H9 (cell line): ENCODE measurements around the gene COMMD9. TPM values are rescaled to one million over a fixed set of nuclear protein-coding genes. Genes with fewer than 3 reads are reported as not detected.

Experiments
- DNase-seq: peaks from one replicate; pipeline ENCODE4 v3.0.0-alpha.2; 2017
- H2AFZ ChIP-seq: one replicate; pipeline ENCODE4 v1.6.1; 2013; ENCODE audit warnings: mild to moderate bottlenecking, low read length, control low read depth, moderate library complexity
- H2AK5ac ChIP-seq: 2 replicates; pipeline ENCODE4 v1.6.1; 2013; ENCODE audit warnings: low read length, control low read depth, mixed read lengths; ENCODE audit not compliant: insufficient read length
- H2BK120ac ChIP-seq: one replicate; pipeline ENCODE4 v1.6.1; 2013; ENCODE audit warnings: low read depth, mild to moderate bottlenecking, low read length, control low read depth, inconsistent platforms; ENCODE audit not compliant: poor library complexity, severe bottlenecking
- H2BK12ac ChIP-seq: 2 replicates; pipeline ENCODE4 v1.6.1; 2013; ENCODE audit warnings: low read length, control low read depth, mixed read lengths, low read depth; ENCODE audit not compliant: insufficient read length
- H2BK15ac ChIP-seq: 2 replicates; pipeline ENCODE4 v1.6.1; 2013; ENCODE audit warnings: low read depth, low read length, control low read depth
- H2BK20ac ChIP-seq: one replicate; pipeline ENCODE4 v1.6.1; 2013; ENCODE audit warnings: low read depth, mild to moderate bottlenecking, low read length, control low read depth, inconsistent platforms; ENCODE audit not compliant: poor library complexity, severe bottlenecking
- H2BK5ac ChIP-seq: 2 replicates; pipeline ENCODE4 v1.6.1; 2013; ENCODE audit warnings: low read length, control low read depth, mixed read lengths; ENCODE audit not compliant: insufficient read length
- H3K14ac ChIP-seq: 2 replicates; pipeline ENCODE4 v1.6.1; 2013; ENCODE audit warnings: low read length, control low read depth; ENCODE audit not compliant: insufficient read depth
- H3K18ac ChIP-seq: 2 replicates; pipeline ENCODE4 v1.6.1; 2013; ENCODE audit warnings: low read depth, mild to moderate bottlenecking, mixed read lengths, low read length, control low read depth; ENCODE audit not compliant: insufficient read length
- H3K23ac ChIP-seq: 2 replicates; pipeline ENCODE4 v1.6.1; 2013; ENCODE audit warnings: low read length, control low read depth, mixed read lengths, low read depth; ENCODE audit not compliant: insufficient read length
- H3K23me2 ChIP-seq: 2 replicates; pipeline ENCODE4 v1.6.1; 2013; ENCODE audit warnings: low read depth, mild to moderate bottlenecking, mixed read lengths, low read length, control low read depth; ENCODE audit not compliant: insufficient read length, poor library complexity, severe bottlenecking
- H3K27ac ChIP-seq: 2 replicates; pipeline ENCODE4 v1.5.1; 2013; ENCODE audit warnings: low read length, control low read depth, mixed read lengths, low read depth; ENCODE audit not compliant: insufficient read length
- H3K27me3 ChIP-seq: 2 replicates; pipeline ENCODE4 v1.6.1; 2013; ENCODE audit warnings: low read length, control low read depth, inconsistent platforms; ENCODE audit not compliant: insufficient read depth
- H3K4ac ChIP-seq: 2 replicates; pipeline ENCODE4 v1.6.1; 2013; ENCODE audit warnings: low read depth, mild to moderate bottlenecking, control low read depth, inconsistent platforms, low read length, moderate library complexity
- H3K4me1 ChIP-seq: 2 replicates; pipeline ENCODE4 v1.6.1; 2013; ENCODE audit warnings: low read length, control low read depth, inconsistent platforms; ENCODE audit not compliant: insufficient read depth
- H3K4me2 ChIP-seq: 2 replicates; pipeline ENCODE4 v1.6.1; 2013; ENCODE audit warnings: low read length, control low read depth, mixed read lengths; ENCODE audit not compliant: insufficient read length, insufficient read depth
- H3K56ac ChIP-seq: 2 replicates; pipeline ENCODE4 v1.6.1; 2013; ENCODE audit warnings: low read depth, mild to moderate bottlenecking, mixed read lengths, low read length, control low read depth; ENCODE audit not compliant: insufficient read length
- H3K79me1 ChIP-seq: 2 replicates; pipeline ENCODE4 v1.6.1; 2013; ENCODE audit warnings: low read depth, mild to moderate bottlenecking, moderate library complexity, low read length, control low read depth, inconsistent platforms; ENCODE audit not compliant: insufficient read depth, poor library complexity, severe bottlenecking
- H3K79me2 ChIP-seq: 2 replicates; pipeline ENCODE4 v1.6.1; 2013; ENCODE audit warnings: low read length, control low read depth, inconsistent platforms; ENCODE audit not compliant: insufficient read depth
- H3K9ac ChIP-seq: 2 replicates; pipeline ENCODE4 v1.6.1; 2013; ENCODE audit warnings: low read length, control low read depth, mixed read lengths; ENCODE audit not compliant: insufficient read length; ENCODE audit errors: extremely low read depth
- H3K9me3 ChIP-seq: one replicate; pipeline ENCODE4 v1.6.1; 2013; ENCODE audit warnings: low read depth, low read length, inconsistent platforms; ENCODE audit not compliant: control insufficient read depth
- H3T11ph ChIP-seq: one replicate; pipeline ENCODE4 v1.6.1; 2013; ENCODE audit warnings: mild to moderate bottlenecking, low read length, control low read depth, inconsistent platforms
- H4K20me1 ChIP-seq: one replicate; pipeline ENCODE4 v1.6.1; 2013; ENCODE audit not compliant: control insufficient read depth, insufficient read length, insufficient read depth
- H4K5ac ChIP-seq: 2 replicates; pipeline ENCODE4 v1.6.1; 2013; ENCODE audit warnings: low read depth, mild to moderate bottlenecking, mixed read lengths, low read length, control low read depth; ENCODE audit not compliant: insufficient read length
- H4K8ac ChIP-seq: replicated peaks from 2 replicates; pipeline ENCODE4 v1.6.1; 2013; ENCODE audit warnings: low read length, control low read depth, mixed read lengths, low read depth; ENCODE audit not compliant: insufficient read length
- H4K91ac ChIP-seq: 2 replicates; pipeline ENCODE4 v1.6.1; 2013; ENCODE audit warnings: low read depth, mild to moderate bottlenecking, moderate library complexity, mixed read lengths, low read length, control low read depth; ENCODE audit not compliant: insufficient read length
- H3K27ac Mint-ChIP-seq, 3 experiments: 2 replicates in 2 of 3; 3 replicates in 1 of 3; pipeline ENCODE4 v1.8.0; 2020 to 2021; ENCODE audit warnings: mixed read lengths in 3 of 3, mild to moderate bottlenecking in 1 of 3, moderate library complexity in 1 of 3
- H3K27me3 Mint-ChIP-seq: 2 replicates; pipeline ENCODE4 v1.8.0; 2021; ENCODE audit warnings: low read depth, mild to moderate bottlenecking, moderate library complexity, mixed read lengths
- H3K36me3 Mint-ChIP-seq, 3 experiments: 2 replicates in 2 of 3; 3 replicates in 1 of 3; pipeline ENCODE4 v1.8.0; 2020 to 2021; ENCODE audit warnings: low read depth in 3 of 3, mixed read lengths in 3 of 3; ENCODE audit not compliant: insufficient read depth in 1 of 3
- H3K4me1 Mint-ChIP-seq, 2 experiments: 2 replicates each; pipeline ENCODE4 v1.8.0; 2020; ENCODE audit warnings: mixed read lengths in 2 of 2
- H3K4me3 Mint-ChIP-seq, 2 experiments: 2 replicates in 1 of 2; 3 replicates in 1 of 2; pipeline ENCODE4 v1.8.0; 2020 to 2021; ENCODE audit warnings: mild to moderate bottlenecking in 2 of 2, mixed read lengths in 2 of 2, moderate library complexity in 1 of 2
- H3K9me3 Mint-ChIP-seq, 2 experiments: 2 replicates in 1 of 2; 3 replicates in 1 of 2; pipeline ENCODE4 v1.8.0; 2020; ENCODE audit warnings: mild to moderate bottlenecking in 2 of 2, mixed read lengths in 2 of 2, moderate library complexity in 1 of 2
- WGBS: extraction: QIAGEN DNeasy Blood & Tissue Kit; methylation state at CpG from one replicate; pipeline ENCODE4 v1.1.7; 2013; ENCODE audit warnings: missing lambda C conversion rate, low lambda C conversion rate, mixed read lengths; ENCODE audit not compliant: insufficient read length; ENCODE audit errors: extremely low coverage; 5-methylcytosine and 5-hydroxymethylcytosine counted together
- total RNA-seq: library from RNA; stranded (reverse); gene quantifications from 2 replicates; pipeline ENCODE4 v1.2.1, GENCODE V29; 2021
- TF ChIP-seq, protein P1 (sequence below): fragments of 200-600 bp; sonication (generic); conservative IDR thresholded peaks from 3 replicates; pipeline ENCODE4 v1.8.0; 2021; ENCODE audit warnings: antibody characterized with exemption, mild to moderate bottlenecking

COMMD9 gene
- total RNA-seq, 1 experiment from 2014 or later: 47.0 TPM

DNA sequence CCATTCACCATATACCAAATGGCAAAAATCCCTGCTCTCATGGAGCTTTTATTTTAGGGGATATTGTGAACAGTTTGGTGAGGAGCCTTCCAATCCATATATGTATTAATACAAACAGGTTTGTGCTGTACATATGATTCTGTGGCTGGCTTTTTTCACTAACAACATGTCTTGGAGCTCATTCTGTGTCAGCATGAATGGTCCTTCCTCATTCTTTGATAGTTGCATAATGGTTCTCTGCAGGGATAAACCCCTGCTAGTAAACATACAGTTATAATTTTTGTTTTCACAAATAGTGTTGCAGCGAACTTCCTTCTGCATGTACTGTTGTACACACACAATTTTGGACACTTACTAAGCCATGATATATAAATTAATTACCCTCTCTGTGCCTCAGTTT lies 15.1 kb upstream of the COMMD9 start:
- Histone ChIP-seq H3K79me2 (no peaks in the 10 kb centered on the region), H2BK5ac (no peak overlapping the region), H3K4ac (no peak overlapping the region), H4K20me1 (no peaks in the 10 kb centered on the region), H3K18ac (no peak overlapping the region), H2BK20ac (no peak overlapping the region), H3K23me2 (no peaks in the 10 kb centered on the region), H3K79me1 (no peaks in the 10 kb centered on the region), H3K27ac (no peak overlapping the region), H3K23ac (no peak overlapping the region), H2BK12ac (no peak overlapping the region), H3T11ph (no peak overlapping the region), H2AFZ (no peak overlapping the region), H4K8ac (no peak overlapping the region), H4K5ac (no peak overlapping the region), H3K9ac (no peak overlapping the region), H3K9me3 (no peaks in the 10 kb centered on the region), H3K4me2 (no peak overlapping the region), H3K56ac (no peak overlapping the region), H2BK15ac (no peak overlapping the region), H4K91ac (no peak overlapping the region), H2BK120ac (no peak overlapping the region), H2AK5ac (no peak overlapping the region), H3K14ac (no peak overlapping the region), H3K4me1 (no peaks in the 10 kb centered on the region), H3K27me3 (no peaks in the 10 kb centered on the region)
- H3K36me3 Mint-ChIP-seq: no peaks in the 10 kb centered on the region; a peak in 1 of 7 replicates
- H3K27me3 Mint-ChIP-seq: peaks cover 2% of the 10 kb centered on the region
- WGBS: no CpG with 5 or more reads among the region's 1 CpG
- H3K27ac Mint-ChIP-seq: no peak overlapping the region
- no peak overlapping the region for H3K4me3 Mint-ChIP-seq
- peaks cover 4% of the 10 kb centered on the region in 2 experiments for H3K4me1 Mint-ChIP-seq
- TF ChIP-seq, protein P1, sequence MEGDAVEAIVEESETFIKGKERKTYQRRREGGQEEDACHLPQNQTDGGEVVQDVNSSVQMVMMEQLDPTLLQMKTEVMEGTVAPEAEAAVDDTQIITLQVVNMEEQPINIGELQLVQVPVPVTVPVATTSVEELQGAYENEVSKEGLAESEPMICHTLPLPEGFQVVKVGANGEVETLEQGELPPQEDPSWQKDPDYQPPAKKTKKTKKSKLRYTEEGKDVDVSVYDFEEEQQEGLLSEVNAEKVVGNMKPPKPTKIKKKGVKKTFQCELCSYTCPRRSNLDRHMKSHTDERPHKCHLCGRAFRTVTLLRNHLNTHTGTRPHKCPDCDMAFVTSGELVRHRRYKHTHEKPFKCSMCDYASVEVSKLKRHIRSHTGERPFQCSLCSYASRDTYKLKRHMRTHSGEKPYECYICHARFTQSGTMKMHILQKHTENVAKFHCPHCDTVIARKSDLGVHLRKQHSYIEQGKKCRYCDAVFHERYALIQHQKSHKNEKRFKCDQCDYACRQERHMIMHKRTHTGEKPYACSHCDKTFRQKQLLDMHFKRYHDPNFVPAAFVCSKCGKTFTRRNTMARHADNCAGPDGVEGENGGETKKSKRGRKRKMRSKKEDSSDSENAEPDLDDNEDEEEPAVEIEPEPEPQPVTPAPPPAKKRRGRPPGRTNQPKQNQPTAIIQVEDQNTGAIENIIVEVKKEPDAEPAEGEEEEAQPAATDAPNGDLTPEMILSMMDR: no peak
- no peak for DNase-seq
- peaks cover 2 to 3% of the 10 kb centered on the region in 2 experiments; a peak in 2 of 5 replicates for H3K9me3 Mint-ChIP-seq
